ENCODE data around the gene ITPK1.

DNA sequence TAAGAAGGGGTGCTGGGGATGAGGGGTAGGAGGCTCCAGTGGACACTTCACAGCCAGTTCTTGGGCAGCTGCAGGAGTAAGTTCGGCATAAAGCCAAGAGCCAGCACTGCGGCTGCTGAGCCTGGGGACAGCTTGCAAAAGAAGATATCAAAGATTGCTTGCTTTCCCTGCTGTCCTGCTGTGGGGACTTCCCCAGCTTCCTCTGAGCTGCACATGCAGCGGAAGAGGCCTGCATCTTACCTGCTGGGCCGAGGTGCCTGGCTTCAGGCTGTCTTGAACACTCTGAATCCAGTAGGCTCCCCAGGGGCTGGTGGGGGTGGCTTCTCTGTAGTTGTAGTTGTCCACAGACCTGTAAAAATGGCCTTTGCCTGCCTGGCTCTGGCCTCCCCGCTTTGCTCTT, 191.5 kb downstream of the ITPK1 start:
- TF ChIP-seq, protein P1, sequence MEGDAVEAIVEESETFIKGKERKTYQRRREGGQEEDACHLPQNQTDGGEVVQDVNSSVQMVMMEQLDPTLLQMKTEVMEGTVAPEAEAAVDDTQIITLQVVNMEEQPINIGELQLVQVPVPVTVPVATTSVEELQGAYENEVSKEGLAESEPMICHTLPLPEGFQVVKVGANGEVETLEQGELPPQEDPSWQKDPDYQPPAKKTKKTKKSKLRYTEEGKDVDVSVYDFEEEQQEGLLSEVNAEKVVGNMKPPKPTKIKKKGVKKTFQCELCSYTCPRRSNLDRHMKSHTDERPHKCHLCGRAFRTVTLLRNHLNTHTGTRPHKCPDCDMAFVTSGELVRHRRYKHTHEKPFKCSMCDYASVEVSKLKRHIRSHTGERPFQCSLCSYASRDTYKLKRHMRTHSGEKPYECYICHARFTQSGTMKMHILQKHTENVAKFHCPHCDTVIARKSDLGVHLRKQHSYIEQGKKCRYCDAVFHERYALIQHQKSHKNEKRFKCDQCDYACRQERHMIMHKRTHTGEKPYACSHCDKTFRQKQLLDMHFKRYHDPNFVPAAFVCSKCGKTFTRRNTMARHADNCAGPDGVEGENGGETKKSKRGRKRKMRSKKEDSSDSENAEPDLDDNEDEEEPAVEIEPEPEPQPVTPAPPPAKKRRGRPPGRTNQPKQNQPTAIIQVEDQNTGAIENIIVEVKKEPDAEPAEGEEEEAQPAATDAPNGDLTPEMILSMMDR (conservative IDR thresholded peaks at IDR 0.05) = no peak
- TF ChIP-seq EZH2 (IDR thresholded peaks at IDR 0.05; ENCODE audit: low read depth) = no peak
